K562 (cell line): ENCODE data around the gene TSPAN1. TPM values are rescaled to one million over a fixed set of nuclear protein-coding genes. Genes with fewer than 3 reads are reported as not detected.

ENCODE experiments used
- ARNT ChIP-seq, 2 experiments: fragments of 450-650 bp; IDR thresholded peaks; 2 replicates each; pipeline ENCODE4 v1.6.1; 2016; ENCODE audit warnings: mild to moderate bottlenecking in 1 of 2
- BDP1 ChIP-seq: IDR thresholded peaks from 3 replicates; pipeline ENCODE4 v1.6.1; 2011; ENCODE audit not compliant: insufficient read length, insufficient read depth
- FOSL1 ChIP-seq: fragments of 200-800 bp; sonication (Bioruptor generic); conservative IDR thresholded peaks from 2 replicates; pipeline ENCODE4 v1.6.1; 2016; ENCODE audit warnings: missing genetic modification characterization, missing compliant biosample characterization
- KDM2B ChIP-seq: fragments of 250-450 bp; sonication (Bioruptor Pico); IDR thresholded peaks from 2 replicates; pipeline ENCODE4 v1.8.0; 2021; ENCODE audit warnings: mild to moderate bottlenecking, moderate library complexity
- OTX1 ChIP-seq: fragments of 450-650 bp; formaldehyde crosslinking; IDR thresholded peaks from 2 replicates; pipeline ENCODE4 v1.4.0; 2022; ENCODE audit warnings: mild to moderate bottlenecking
- PHF21A ChIP-seq: fragments of 450-650 bp; IDR thresholded peaks from 2 replicates; pipeline ENCODE4 v1.6.1; 2017; ENCODE audit warnings: low read depth, borderline replicate concordance
- ZNF140 ChIP-seq: fragments of 250-450 bp; sonication (Bioruptor Pico); IDR thresholded peaks from 2 replicates; pipeline ENCODE4 v1.8.0; 2021; ENCODE audit warnings: moderate library complexity, mild to moderate bottlenecking, inconsistent platforms
- polyA plus RNA-seq, 8 experiments: library from polyadenylated mRNA; depleted of rRNA in 4 of 8; stranded (reverse) in 5 of 8; unstranded in 3 of 8; fragments of >200 nt; fragmentation: Nextera tagmentation in 2 of 8; fragmentation: Illumina TruSeq in 1 of 8; extraction: Ambion mirVana in 2 of 8; extraction: Trizol in 1 of 8; gene quantifications; 2 replicates each; pipeline versions ENCODE4 v1.2.1 to v1.2.3, GENCODE V29; 2011 to 2014; ENCODE audit warnings: inconsistent platforms in 1 of 8, missing spikeins in 1 of 8
- total RNA-seq, 7 experiments: library from RNA; depleted of rRNA in 6 of 7; stranded (reverse); fragments of >200 nt in 6 of 7; fragmentation: Illumina TruSeq in 2 of 7; extraction: Trizol in 2 of 7; gene quantifications; 2 replicates each; pipeline versions ENCODE4 v1.2.1 to v1.2.3, GENCODE V29; 2011 to 2021; ENCODE audit warnings: low replicate concordance in 1 of 7
- TF ChIP-seq, protein P1 (sequence below), 3 experiments: IDR thresholded peaks in 2 of 3; conservative IDR thresholded peaks in 1 of 3; 2 replicates each; pipeline ENCODE4 v1.5.1; 2011 to 2012; ENCODE audit warnings: low read length in 3 of 3, mild to moderate bottlenecking in 3 of 3, control low read depth in 2 of 3, improper control_type of control experiment in 1 of 3, inconsistent platforms in 1 of 3, low read depth in 1 of 3, mixed read lengths in 1 of 3, moderate library complexity in 1 of 3; ENCODE audit not compliant: insufficient read depth in 2 of 3
- TF ChIP-seq, protein P2 (sequence below): fragments of 450-650 bp; formaldehyde crosslinking; IDR thresholded peaks from 2 replicates; pipeline ENCODE4 v1.4.0; 2022; ENCODE audit warnings: missing genetic modification characterization
- TF ChIP-seq, protein P3 (sequence below), 2 experiments: fragments of 450-650 bp; conservative IDR thresholded peaks; 2 replicates each; pipeline ENCODE4 v1.6.1; 2017; ENCODE audit warnings: mild to moderate bottlenecking in 2 of 2, moderate library complexity in 2 of 2
- TF ChIP-seq, protein P4 (sequence below): fragments of 250-450 bp; sonication (Bioruptor Pico); IDR thresholded peaks from 2 replicates; pipeline ENCODE4 v1.4.0; 2020; ENCODE audit warnings: borderline replicate concordance
- TF ChIP-seq, protein P5 (sequence below): fragments of 250-450 bp; sonication (Bioruptor Pico); IDR thresholded peaks from 2 replicates; pipeline ENCODE4 v1.4.0; 2020

Gene TSPAN1
- total and polyA plus RNA-seq, 9 of the 15 experiments (the other 6 are each of a cell fraction or from before 2014, with no cell fraction given) = 0.58 TPM; not detected in 8

DNA sequence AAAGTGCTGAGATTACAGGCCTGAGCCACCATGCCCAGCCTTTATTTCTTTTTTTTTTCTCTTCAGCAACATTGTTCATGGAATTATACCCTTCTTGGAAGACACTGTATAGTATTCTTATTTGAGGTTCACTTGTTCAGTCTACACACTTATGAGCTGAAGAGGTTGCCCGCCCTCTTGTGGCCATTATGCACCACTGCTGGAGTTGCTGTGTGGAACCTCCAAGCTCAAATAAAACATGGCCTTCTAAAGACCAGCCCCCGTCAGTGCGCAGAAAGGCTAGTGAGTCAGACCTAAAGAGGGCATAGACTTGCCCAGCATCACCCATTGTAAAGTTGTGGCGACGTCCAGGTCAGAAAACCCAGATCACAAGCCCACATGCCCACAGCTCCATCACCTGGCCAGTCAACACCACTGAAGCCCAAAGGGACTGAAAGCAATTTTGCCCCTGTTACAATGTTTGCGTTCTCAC, 48.6 kb downstream of the TSPAN1 start (continued):
- TF ChIP-seq, protein P1, sequence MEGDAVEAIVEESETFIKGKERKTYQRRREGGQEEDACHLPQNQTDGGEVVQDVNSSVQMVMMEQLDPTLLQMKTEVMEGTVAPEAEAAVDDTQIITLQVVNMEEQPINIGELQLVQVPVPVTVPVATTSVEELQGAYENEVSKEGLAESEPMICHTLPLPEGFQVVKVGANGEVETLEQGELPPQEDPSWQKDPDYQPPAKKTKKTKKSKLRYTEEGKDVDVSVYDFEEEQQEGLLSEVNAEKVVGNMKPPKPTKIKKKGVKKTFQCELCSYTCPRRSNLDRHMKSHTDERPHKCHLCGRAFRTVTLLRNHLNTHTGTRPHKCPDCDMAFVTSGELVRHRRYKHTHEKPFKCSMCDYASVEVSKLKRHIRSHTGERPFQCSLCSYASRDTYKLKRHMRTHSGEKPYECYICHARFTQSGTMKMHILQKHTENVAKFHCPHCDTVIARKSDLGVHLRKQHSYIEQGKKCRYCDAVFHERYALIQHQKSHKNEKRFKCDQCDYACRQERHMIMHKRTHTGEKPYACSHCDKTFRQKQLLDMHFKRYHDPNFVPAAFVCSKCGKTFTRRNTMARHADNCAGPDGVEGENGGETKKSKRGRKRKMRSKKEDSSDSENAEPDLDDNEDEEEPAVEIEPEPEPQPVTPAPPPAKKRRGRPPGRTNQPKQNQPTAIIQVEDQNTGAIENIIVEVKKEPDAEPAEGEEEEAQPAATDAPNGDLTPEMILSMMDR (IDR thresholded peaks at IDR 0.05 in 2 of 3, conservative IDR thresholded peaks at IDR 0.05 in 1 of 3; ENCODE audit: insufficient read depth in 2 of 3, low read depth in 1 of 3, low read length in 3 of 3) = peak; percentile 95 to 99 (median 97)
- TF ChIP-seq, protein P2, sequence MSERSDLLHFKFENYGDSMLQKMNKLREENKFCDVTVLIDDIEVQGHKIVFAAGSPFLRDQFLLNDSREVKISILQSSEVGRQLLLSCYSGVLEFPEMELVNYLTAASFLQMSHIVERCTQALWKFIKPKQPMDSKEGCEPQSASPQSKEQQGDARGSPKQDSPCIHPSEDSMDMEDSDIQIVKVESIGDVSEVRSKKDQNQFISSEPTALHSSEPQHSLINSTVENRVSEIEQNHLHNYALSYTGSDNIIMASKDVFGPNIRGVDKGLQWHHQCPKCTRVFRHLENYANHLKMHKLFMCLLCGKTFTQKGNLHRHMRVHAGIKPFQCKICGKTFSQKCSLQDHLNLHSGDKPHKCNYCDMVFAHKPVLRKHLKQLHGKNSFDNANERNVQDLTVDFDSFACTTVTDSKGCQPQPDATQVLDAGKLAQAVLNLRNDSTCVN (CRISPR knock-in tag) = no peak
- TF ChIP-seq, protein P3, sequence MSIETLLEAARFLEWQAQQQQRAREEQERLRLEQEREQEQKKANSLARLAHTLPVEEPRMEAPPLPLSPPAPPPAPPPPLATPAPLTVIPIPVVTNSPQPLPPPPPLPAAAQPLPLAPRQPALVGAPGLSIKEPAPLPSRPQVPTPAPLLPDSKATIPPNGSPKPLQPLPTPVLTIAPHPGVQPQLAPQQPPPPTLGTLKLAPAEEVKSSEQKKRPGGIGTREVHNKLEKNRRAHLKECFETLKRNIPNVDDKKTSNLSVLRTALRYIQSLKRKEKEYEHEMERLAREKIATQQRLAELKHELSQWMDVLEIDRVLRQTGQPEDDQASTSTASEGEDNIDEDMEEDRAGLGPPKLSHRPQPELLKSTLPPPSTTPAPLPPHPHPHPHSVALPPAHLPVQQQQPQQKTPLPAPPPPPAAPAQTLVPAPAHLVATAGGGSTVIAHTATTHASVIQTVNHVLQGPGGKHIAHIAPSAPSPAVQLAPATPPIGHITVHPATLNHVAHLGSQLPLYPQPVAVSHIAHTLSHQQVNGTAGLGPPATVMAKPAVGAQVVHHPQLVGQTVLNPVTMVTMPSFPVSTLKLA (conservative IDR thresholded peaks at IDR 0.05) = no peak
- TF ChIP-seq OTX1 (CRISPR knock-in tag) (no peak), ARNT (IDR thresholded peaks at IDR 0.05) (peak in 1 of 2 experiments; percentile 62; a peak in 1 of 4 replicates), PHF21A (no peak), BDP1 (no peak), ZNF140 (CRISPR knock-in tag) (no peak), FOSL1 (tag) (0 out of 2 replicates have a peak, but pooled peaks have one; percentile 19), KDM2B (CRISPR knock-in tag) (no peak)
- TF ChIP-seq, protein P4, sequence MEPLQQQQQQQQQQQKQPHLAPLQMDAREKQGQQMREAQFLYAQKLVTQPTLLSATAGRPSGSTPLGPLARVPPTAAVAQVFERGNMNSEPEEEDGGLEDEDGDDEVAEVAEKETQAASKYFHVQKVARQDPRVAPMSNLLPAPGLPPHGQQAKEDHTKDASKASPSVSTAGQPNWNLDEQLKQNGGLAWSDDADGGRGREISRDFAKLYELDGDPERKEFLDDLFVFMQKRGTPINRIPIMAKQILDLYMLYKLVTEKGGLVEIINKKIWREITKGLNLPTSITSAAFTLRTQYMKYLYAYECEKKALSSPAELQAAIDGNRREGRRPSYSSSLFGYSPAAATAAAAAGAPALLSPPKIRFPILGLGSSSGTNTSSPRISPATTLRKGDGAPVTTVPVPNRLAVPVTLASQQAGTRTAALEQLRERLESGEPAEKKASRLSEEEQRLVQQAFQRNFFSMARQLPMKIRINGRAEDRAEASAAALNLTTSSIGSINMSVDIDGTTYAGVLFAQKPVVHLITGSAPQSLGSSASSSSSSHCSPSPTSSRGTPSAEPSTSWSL (CRISPR knock-in tag) = 0 out of 2 replicates have a peak, but pooled peaks have one; percentile 34
- TF ChIP-seq, protein P5, sequence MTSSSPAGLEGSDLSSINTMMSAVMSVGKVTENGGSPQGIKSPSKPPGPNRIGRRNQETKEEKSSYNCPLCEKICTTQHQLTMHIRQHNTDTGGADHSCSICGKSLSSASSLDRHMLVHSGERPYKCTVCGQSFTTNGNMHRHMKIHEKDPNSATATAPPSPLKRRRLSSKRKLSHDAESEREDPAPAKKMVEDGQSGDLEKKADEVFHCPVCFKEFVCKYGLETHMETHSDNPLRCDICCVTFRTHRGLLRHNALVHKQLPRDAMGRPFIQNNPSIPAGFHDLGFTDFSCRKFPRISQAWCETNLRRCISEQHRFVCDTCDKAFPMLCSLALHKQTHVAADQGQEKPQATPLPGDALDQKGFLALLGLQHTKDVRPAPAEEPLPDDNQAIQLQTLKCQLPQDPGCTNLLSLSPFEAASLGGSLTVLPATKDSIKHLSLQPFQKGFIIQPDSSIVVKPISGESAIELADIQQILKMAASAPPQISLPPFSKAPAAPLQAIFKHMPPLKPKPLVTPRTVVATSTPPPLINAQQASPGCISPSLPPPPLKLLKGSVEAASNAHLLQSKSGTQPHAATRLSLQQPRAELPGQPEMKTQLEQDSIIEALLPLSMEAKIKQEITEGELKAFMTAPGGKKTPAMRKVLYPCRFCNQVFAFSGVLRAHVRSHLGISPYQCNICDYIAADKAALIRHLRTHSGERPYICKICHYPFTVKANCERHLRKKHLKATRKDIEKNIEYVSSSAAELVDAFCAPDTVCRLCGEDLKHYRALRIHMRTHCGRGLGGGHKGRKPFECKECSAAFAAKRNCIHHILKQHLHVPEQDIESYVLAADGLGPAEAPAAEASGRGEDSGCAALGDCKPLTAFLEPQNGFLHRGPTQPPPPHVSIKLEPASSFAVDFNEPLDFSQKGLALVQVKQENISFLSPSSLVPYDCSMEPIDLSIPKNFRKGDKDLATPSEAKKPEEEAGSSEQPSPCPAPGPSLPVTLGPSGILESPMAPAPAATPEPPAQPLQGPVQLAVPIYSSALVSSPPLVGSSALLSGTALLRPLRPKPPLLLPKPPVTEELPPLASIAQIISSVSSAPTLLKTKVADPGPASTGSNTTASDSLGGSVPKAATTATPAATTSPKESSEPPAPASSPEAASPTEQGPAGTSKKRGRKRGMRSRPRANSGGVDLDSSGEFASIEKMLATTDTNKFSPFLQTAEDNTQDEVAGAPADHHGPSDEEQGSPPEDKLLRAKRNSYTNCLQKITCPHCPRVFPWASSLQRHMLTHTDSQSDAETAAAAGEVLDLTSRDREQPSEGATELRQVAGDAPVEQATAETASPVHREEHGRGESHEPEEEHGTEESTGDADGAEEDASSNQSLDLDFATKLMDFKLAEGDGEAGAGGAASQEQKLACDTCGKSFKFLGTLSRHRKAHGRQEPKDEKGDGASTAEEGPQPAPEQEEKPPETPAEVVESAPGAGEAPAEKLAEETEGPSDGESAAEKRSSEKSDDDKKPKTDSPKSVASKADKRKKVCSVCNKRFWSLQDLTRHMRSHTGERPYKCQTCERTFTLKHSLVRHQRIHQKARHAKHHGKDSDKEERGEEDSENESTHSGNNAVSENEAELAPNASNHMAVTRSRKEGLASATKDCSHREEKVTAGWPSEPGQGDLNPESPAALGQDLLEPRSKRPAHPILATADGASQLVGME (CRISPR knock-in tag) = no peak
